ENCODE results near the gene ZNF331. TPM values are rescaled to one million over a fixed set of nuclear protein-coding genes. Genes with fewer than 3 reads are reported as not detected.

Gene ZNF331
- total RNA-seq, 1 donor from 2014 or later = 5.8 TPM

GRCh38 chr19:53506728-53507127, 31.2 kb upstream of the ZNF331 start:
- Histone ChIP-seq H3K27me3 (ENCODE audit: control insufficient read depth, insufficient read depth, low read length) (no peaks in the 10 kb centered on the region), H3K4me3 (ENCODE audit: low read depth, low read length) (no peak overlapping the region), H3K36me3 (ENCODE audit: control insufficient read depth, insufficient read depth, low read length) (no peaks in the 10 kb centered on the region)
- no peak for DNase-seq (ENCODE audit: low read depth)
- no peak for TF ChIP-seq CTCF (IDR thresholded peaks at IDR 0.05; ENCODE audit: insufficient read depth, low read length, poor library complexity, severe bottlenecking)

GRCh38 chr19:53507523-53508442, 30.2 kb upstream of the ZNF331 start:
- H3K27me3 ChIP-seq (ENCODE audit: control insufficient read depth, insufficient read depth, low read length) = no peaks in the 10 kb centered on the region
- DNase-seq (ENCODE audit: low read depth) = no peak
- no peak overlapping the region for H3K4me3 ChIP-seq (ENCODE audit: low read depth, low read length)
- TF ChIP-seq CTCF (IDR thresholded peaks at IDR 0.05; ENCODE audit: insufficient read depth, low read length, poor library complexity, severe bottlenecking) = no peak
- H3K36me3 ChIP-seq (ENCODE audit: control insufficient read depth, insufficient read depth, low read length) = no peaks in the 10 kb centered on the region

- no peak overlapping the region for H3K4me3 ChIP-seq (ENCODE audit: low read depth, low read length)
- no peaks in the 10 kb centered on the region for H3K36me3 ChIP-seq (ENCODE audit: control insufficient read depth, insufficient read depth, low read length)
- DNase-seq (ENCODE audit: low read depth) = no peak
- no peak for TF ChIP-seq CTCF (IDR thresholded peaks at IDR 0.05; ENCODE audit: insufficient read depth, low read length, poor library complexity, severe bottlenecking)
- no peaks in the 10 kb centered on the region for H3K27me3 ChIP-seq (ENCODE audit: control insufficient read depth, insufficient read depth, low read length)
These were observed 28.5 kb upstream of the ZNF331 start for GRCh38 chr19:53509443-53509842.

GRCh38 chr19:53509845-53510244, 28.1 kb upstream of the ZNF331 start:
- no peak for TF ChIP-seq CTCF (IDR thresholded peaks at IDR 0.05; ENCODE audit: insufficient read depth, low read length, poor library complexity, severe bottlenecking)
- no peak for DNase-seq (ENCODE audit: low read depth)
- H3K27me3 ChIP-seq (ENCODE audit: control insufficient read depth, insufficient read depth, low read length) = no peaks in the 10 kb centered on the region
- no peak overlapping the region for H3K4me3 ChIP-seq (ENCODE audit: low read depth, low read length)
- H3K36me3 ChIP-seq (ENCODE audit: control insufficient read depth, insufficient read depth, low read length) = no peaks in the 10 kb centered on the region

GRCh38 chr19:53511357-53511756, 26.6 kb upstream of the ZNF331 start:
- H3K4me3 ChIP-seq (ENCODE audit: low read depth, low read length) = no peak overlapping the region
- H3K36me3 ChIP-seq (ENCODE audit: control insufficient read depth, insufficient read depth, low read length) = no peaks in the 10 kb centered on the region
- TF ChIP-seq CTCF (IDR thresholded peaks at IDR 0.05; ENCODE audit: insufficient read depth, low read length, poor library complexity, severe bottlenecking) = no peak
- DNase-seq (ENCODE audit: low read depth) = no peak
- H3K27me3 ChIP-seq (ENCODE audit: control insufficient read depth, insufficient read depth, low read length) = no peaks in the 10 kb centered on the region
